ENCODE measurements around the gene ARFIP1.

Gene ARFIP1

GRCh38 chr4:152771741-152772533 lies 7.8 kb upstream of the ARFIP1 start:
- no peak for TF ChIP-seq REST (IDR thresholded peaks at IDR 0.05; ENCODE audit: insufficient read depth in 1 of 2, low read depth in 2 of 2, low read length in 2 of 2)
- no peak for TF ChIP-seq SIN3A (IDR thresholded peaks at IDR 0.05; ENCODE audit: borderline replicate concordance, insufficient read depth, low read length)
- no peak for TF ChIP-seq TAF1 (IDR thresholded peaks at IDR 0.05; ENCODE audit: borderline replicate concordance, insufficient read depth, low read length)
- no peak for TF ChIP-seq FOXP2 (optimal IDR thresholded peaks at IDR 0.05; ENCODE audit: borderline replicate concordance, extremely low read depth, extremely low read length, insufficient read depth)

GRCh38 chr4:152773339-152773738 lies 6.4 kb upstream of the ARFIP1 start:
- TF ChIP-seq TAF1 (IDR thresholded peaks at IDR 0.05; ENCODE audit: borderline replicate concordance, insufficient read depth, low read length) (no peak), FOXP2 (optimal IDR thresholded peaks at IDR 0.05; ENCODE audit: borderline replicate concordance, extremely low read depth, extremely low read length, insufficient read depth) (no peak), REST (IDR thresholded peaks at IDR 0.05; ENCODE audit: insufficient read depth in 1 of 2, low read depth in 2 of 2, low read length in 2 of 2) (no peak), SIN3A (IDR thresholded peaks at IDR 0.05; ENCODE audit: borderline replicate concordance, insufficient read depth, low read length) (no peak), POLR2AphosphoS5 (IDR thresholded peaks at IDR 0.05; ENCODE audit: low read depth, low read length) (no peak)

GRCh38 chr4:152773953-152774352 lies 5.8 kb upstream of the ARFIP1 start:
- no peak for TF ChIP-seq SIN3A (IDR thresholded peaks at IDR 0.05; ENCODE audit: borderline replicate concordance, insufficient read depth, low read length)
- TF ChIP-seq POLR2AphosphoS5 (IDR thresholded peaks at IDR 0.05; ENCODE audit: low read depth, low read length), result no peak
- TF ChIP-seq TAF1 (IDR thresholded peaks at IDR 0.05; ENCODE audit: borderline replicate concordance, insufficient read depth, low read length), result no peak
- TF ChIP-seq REST (IDR thresholded peaks at IDR 0.05; ENCODE audit: insufficient read depth in 1 of 2, low read depth in 2 of 2, low read length in 2 of 2), result no peak
- TF ChIP-seq FOXP2 (optimal IDR thresholded peaks at IDR 0.05; ENCODE audit: borderline replicate concordance, extremely low read depth, extremely low read length, insufficient read depth), result no peak

- TF ChIP-seq TAF1 (IDR thresholded peaks at IDR 0.05; ENCODE audit: borderline replicate concordance, insufficient read depth, low read length) (no peak), POLR2AphosphoS5 (IDR thresholded peaks at IDR 0.05; ENCODE audit: low read depth, low read length) (no peak), FOXP2 (optimal IDR thresholded peaks at IDR 0.05; ENCODE audit: borderline replicate concordance, extremely low read depth, extremely low read length, insufficient read depth) (no peak)
Measured at GRCh38 chr4:152776352-152776751, 3.4 kb upstream of the ARFIP1 start.

- TF ChIP-seq SIN3A (IDR thresholded peaks at IDR 0.05; ENCODE audit: borderline replicate concordance, insufficient read depth, low read length), result no peak
- no peak for TF ChIP-seq POLR2AphosphoS5 (IDR thresholded peaks at IDR 0.05; ENCODE audit: low read depth, low read length)
Measured at GRCh38 chr4:152777488-152777887, 2.3 kb upstream of the ARFIP1 start.

- TF ChIP-seq SIN3A (IDR thresholded peaks at IDR 0.05; ENCODE audit: borderline replicate concordance, insufficient read depth, low read length) (no peak), TAF1 (IDR thresholded peaks at IDR 0.05; ENCODE audit: borderline replicate concordance, insufficient read depth, low read length) (no peak), POLR2AphosphoS5 (IDR thresholded peaks at IDR 0.05; ENCODE audit: low read depth, low read length) (no peak), FOXP2 (optimal IDR thresholded peaks at IDR 0.05; ENCODE audit: borderline replicate concordance, extremely low read depth, extremely low read length, insufficient read depth) (no peak), REST (IDR thresholded peaks at IDR 0.05; ENCODE audit: insufficient read depth in 1 of 2, low read depth in 2 of 2, low read length in 2 of 2) (no peak)
Measured at GRCh38 chr4:152778656-152779512, 870 bp upstream of the ARFIP1 start.

All from PFSK-1 (cell line).